ENCODE results near the gene MAPK14.
"Not testable (repeated sequence)": the region's sequence is repeated elsewhere in the genome, so short reads cannot be mapped to it uniquely, and the experiment has no call there.

GRCh38 chr6:35988047-35988446 lies 39.6 kb upstream of the MAPK14 start:
- not testable (repeated sequence) for TF ChIP-seq CTCF (conservative IDR thresholded peaks at IDR 0.05; ENCODE audit: low read depth, low read length); EZH2 (IDR thresholded peaks at IDR 0.05; ENCODE audit: borderline replicate concordance, low read depth, low read length, poor library complexity, severe bottlenecking)

Measured in A673 (cell line).